K562 (cell line): ENCODE measurements around the gene GJC2. TPM values are rescaled to one million over a fixed set of nuclear protein-coding genes. Genes with fewer than 3 reads are reported as not detected.

Source experiments
- ATAC-seq: fragments of 200-7000 bp; cut with Tn5 transposase; 3 replicates; pipeline ENCODE4 v1.9.1; 2020; ENCODE audit warnings: moderate library complexity
- BruUV-seq: library from RNA; stranded (reverse); fragments of 400-500 nt; replicated peaks from 2 replicates; lab custom pipeline; 2021; lab: Mats Ljungman, UMichigan
- CTCF ChIA-PET: fragments of 300-600 bp; formaldehyde crosslinking; extraction: SDS; loops from one replicate; lab custom pipeline; 2021; ENCODE audit warnings: low intra/inter-chr PET ratio; lab: Yijun Ruan, JAX
- POLR2A ChIA-PET: fragments of 300-600, 350-650 bp; sonication (Branson Sonifier 250); formaldehyde crosslinking; extraction: SDS; loops from one replicate; lab custom pipeline; 2021; ENCODE audit warnings: antibody characterized with exemption, inconsistent platforms; lab: Yijun Ruan, JAX
- DNase-seq, 4 experiments: peaks; one replicate each; pipeline versions ENCODE4 v3.0.0 to v3.0.0-alpha.2; 2011 to 2018; ENCODE audit warnings: low spot score in 3 of 4, mixed read lengths in 3 of 4; ENCODE audit errors: extremely low read depth in 1 of 4
- FAIRE-seq: peaks from 2 replicates; lab custom pipeline; 2011; peaks lifted over from hg19 to GRCh38; lab: Jason Lieb, UNC
- H2AFZ ChIP-seq: 2 replicates; pipeline ENCODE4 v1.6.0; 2011; ENCODE audit warnings: low read depth, low read length, control low read depth, inconsistent platforms
- H3K27ac ChIP-seq: fragments of 200-600 bp; 3 replicates; pipeline ENCODE4 v1.8.0; 2011; ENCODE audit warnings: low read depth, mild to moderate bottlenecking, control low read depth, inconsistent platforms, low read length, moderate library complexity, mixed read lengths; ENCODE audit errors: extremely low read depth
- H3K27me3 ChIP-seq, 2 experiments: fragments of 300-600 bp in 1 of 2; 2 replicates in 1 of 2; 3 replicates in 1 of 2; pipeline versions ENCODE4 v1.6.0 to v1.8.0; 2011; ENCODE audit warnings: inconsistent platforms in 2 of 2, low read length in 2 of 2, mild to moderate bottlenecking in 1 of 2, mixed read lengths in 1 of 2, moderate library complexity in 1 of 2; ENCODE audit not compliant: control insufficient read depth in 2 of 2, insufficient read depth in 2 of 2
- H3K36me3 ChIP-seq: fragments of 300-600 bp; 3 replicates; pipeline ENCODE4 v1.8.0; 2011; ENCODE audit warnings: mild to moderate bottlenecking, low read length, inconsistent platforms; ENCODE audit not compliant: control insufficient read depth, insufficient read depth
- H3K4me1 ChIP-seq, 2 experiments: fragments of 200-600 bp in 1 of 2; replicated peaks in 1 of 2; 2 replicates in 1 of 2; 3 replicates in 1 of 2; pipeline versions ENCODE4 v1.5.1 to v1.8.0; 2011; ENCODE audit warnings: inconsistent platforms in 2 of 2, low read length in 2 of 2, mild to moderate bottlenecking in 1 of 2, mixed read lengths in 1 of 2, moderate library complexity in 1 of 2; ENCODE audit not compliant: control insufficient read depth in 2 of 2, insufficient read depth in 2 of 2
- H3K4me2 ChIP-seq: 2 replicates; pipeline ENCODE4 v1.6.1; 2011; ENCODE audit warnings: low read length, control low read depth, inconsistent platforms, mixed read lengths; ENCODE audit not compliant: insufficient read depth
- H3K4me3 ChIP-seq: fragments of 200-600 bp; sonication (generic), shearing (Covaris generic); 2 replicates; pipeline ENCODE4 v1.5.1; 2016; ENCODE audit warnings: control low read depth, inconsistent platforms
- H3K79me2 ChIP-seq: fragments of 200-600 bp; 3 replicates; pipeline ENCODE4 v1.8.0; 2011; ENCODE audit warnings: low read length, inconsistent platforms; ENCODE audit not compliant: control insufficient read depth, insufficient read depth
- H3K9ac ChIP-seq, 2 experiments: 2 replicates each; pipeline versions ENCODE4 v1.6.0 to v1.6.1; 2011; ENCODE audit warnings: low read depth in 2 of 2, low read length in 2 of 2, control low read depth in 1 of 2, inconsistent platforms in 1 of 2, mild to moderate bottlenecking in 1 of 2, mixed read lengths in 1 of 2; ENCODE audit not compliant: insufficient read depth in 1 of 2
- H3K9me1 ChIP-seq: one replicate; pipeline ENCODE4 v1.6.0; 2011; ENCODE audit warnings: inconsistent platforms, mild to moderate bottlenecking, low read length, moderate library complexity; ENCODE audit not compliant: control insufficient read depth, insufficient read depth
- H3K9me3 ChIP-seq: replicated peaks from 2 replicates; pipeline ENCODE4 v1.5.1; 2011; ENCODE audit warnings: low read depth, low read length, inconsistent platforms; ENCODE audit not compliant: control insufficient read depth, insufficient read depth
- H4K20me1 ChIP-seq: replicated peaks from 2 replicates; pipeline ENCODE4 v1.6.1; 2011; ENCODE audit warnings: low read length, inconsistent platforms, mixed read lengths; ENCODE audit not compliant: control insufficient read depth, insufficient read depth
- FOXK1 ChIP-seq: sonication (generic); formaldehyde crosslinking; IDR thresholded peaks from 2 replicates; pipeline ENCODE4 v1.8.0; 2022; ENCODE audit warnings: missing genetic modification reagents, mild to moderate bottlenecking, borderline replicate concordance
- GTF2E2 ChIP-seq: fragments of 200-800 bp; sonication (Bioruptor generic); IDR thresholded peaks from 2 replicates; pipeline ENCODE4 v1.6.1; 2016; ENCODE audit warnings: missing genetic modification characterization, missing compliant biosample characterization
- SMARCE1 ChIP-seq: fragments of 450-650 bp; IDR thresholded peaks from 2 replicates; pipeline ENCODE4 v1.7.1; 2016; ENCODE audit warnings: mild to moderate bottlenecking
- ZNF318 ChIP-seq, 2 experiments: fragments of 450-650 bp; IDR thresholded peaks; 2 replicates each; pipeline ENCODE4 v1.6.1; 2016; ENCODE audit warnings: mild to moderate bottlenecking in 2 of 2, borderline replicate concordance in 1 of 2, low read depth in 1 of 2, moderate library complexity in 1 of 2
- WGBS: fragments of 100-300 bp; shearing (Covaris generic); methylation state at CpG from one replicate; pipeline ENCODE4 v1.1.6; 2016; ENCODE audit warnings: low coverage, mixed read lengths; ENCODE audit not compliant: insufficient coverage; ENCODE audit errors: missing lambda C conversion rate; 5-methylcytosine and 5-hydroxymethylcytosine counted together
- in situ Hi-C: fragments of 300-500 bp; cut with MboI; formaldehyde crosslinking; loops from 4 replicates; pipeline ENCODE4 v1.15.0; 2018; ENCODE audit warnings: inconsistent platforms, mixed read lengths
- intact Hi-C: fragments of 100-400 bp; cut with micrococcal nuclease; formaldehyde crosslinking; loops from 2 replicates; pipeline ENCODE4 v1.14.2; 2022
- polyA plus RNA-seq, 8 experiments: library from polyadenylated mRNA; depleted of rRNA in 4 of 8; stranded (reverse) in 5 of 8; unstranded in 3 of 8; fragments of >200 nt; fragmentation: Nextera tagmentation in 2 of 8; fragmentation: Illumina TruSeq in 1 of 8; extraction: Ambion mirVana in 2 of 8; extraction: Trizol in 1 of 8; gene quantifications; 2 replicates each; pipeline versions ENCODE4 v1.2.1 to v1.2.3, GENCODE V29; 2011 to 2014; ENCODE audit warnings: inconsistent platforms in 1 of 8, missing spikeins in 1 of 8
- total RNA-seq, 7 experiments: library from RNA; depleted of rRNA in 6 of 7; stranded (reverse); fragments of >200 nt in 6 of 7; fragmentation: Illumina TruSeq in 2 of 7; extraction: Trizol in 2 of 7; gene quantifications; 2 replicates each; pipeline versions ENCODE4 v1.2.1 to v1.2.3, GENCODE V29; 2011 to 2021; ENCODE audit warnings: low replicate concordance in 1 of 7

Gene GJC2
- total and polyA plus RNA-seq, 9 of the 15 experiments (the other 6 are each of a cell fraction or from before 2014, with no cell fraction given): 0.03 to 0.62 (median 0.11) TPM; not detected in 2

GRCh38 chr1:228109962-228110488 lies 39.7 kb upstream of the GJC2 start:
- Histone ChIP-seq H4K20me1 (no peaks in the 10 kb centered on the region), H3K27me3 (no peaks in the 10 kb centered on the region), H3K4me3 (peak overlapping the region; percentile 81), H2AFZ (peak overlapping the region; percentile 94), H3K4me1 (peaks cover 16 to 38% of the 10 kb centered on the region in 2 experiments; a peak in 4 of 5 replicates), H3K4me2 (peak overlapping the region; percentile 97), H3K27ac (peak overlapping the region; percentile 76), H3K79me2 (peaks cover 27% of the 10 kb centered on the region), H3K9ac (peak overlapping the region; percentile 86 to 99), H3K9me3 (no peaks in the 10 kb centered on the region), H3K9me1 (no peaks in the 10 kb centered on the region), H3K36me3 (peaks cover 27% of the 10 kb centered on the region; the same call in 2 of the 3 replicates)
- TSS peak; percentile 43 for BruUV-seq
- intact Hi-C loops (no loop called here), in situ Hi-C loops (no loop called here)
- DNase-seq (peak in 3 of 4 experiments; percentile 5 to 40 (median 32)), FAIRE-seq (peak; percentile 73), ATAC-seq (peak; percentile 9)
- ChIA-PET CTCF (no interaction called here), POLR2A (interaction anchor here (0.6 to 2.5 kb wide), 13 partner anchors 11 to 379 kb away, joined by 3 to 22 read pairs (median 3); no protein-coding TSS in a partner anchor)
- WGBS: 22% methylated on average over 15 of the region's 15 CpGs
- TF ChIP-seq ZNF318 (IDR thresholded peaks at IDR 0.05; ENCODE audit: borderline replicate concordance in 1 of 2, low read depth in 1 of 2) (no peak), SMARCE1 (0 out of 2 replicates have a peak, but pooled peaks have one; percentile 32), GTF2E2 (tag) (no peak), FOXK1 (CRISPR knock-in tag) (0 out of 2 replicates have a peak, but pooled peaks have one; percentile 33)
